ENCODE results near the gene AMMECR1. TPM values are rescaled to one million over a fixed set of nuclear protein-coding genes. Genes with fewer than 3 reads are reported as not detected.

The AMMECR1 gene
- total RNA-seq, 1 experiment from 2014 or later, result 15.0 TPM

DNA sequence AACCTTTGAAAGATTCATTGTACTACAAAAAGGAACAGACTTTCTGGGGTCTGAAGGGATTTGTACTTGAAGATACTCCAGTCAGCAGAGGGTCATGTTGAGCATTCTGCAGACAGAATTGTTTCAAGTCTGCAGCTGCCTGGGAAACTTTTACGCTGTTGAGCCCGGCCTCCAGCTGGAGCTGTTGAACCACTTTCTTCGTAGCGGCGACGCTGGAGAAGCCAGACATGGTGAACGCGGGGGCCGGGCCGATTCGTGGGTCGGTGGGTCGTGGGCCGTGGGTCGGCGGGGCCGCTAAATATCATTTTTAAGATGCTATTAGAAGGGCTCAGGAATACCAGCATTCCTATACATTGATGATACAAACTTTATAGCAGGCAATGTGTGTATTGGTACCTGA lies 28.8 kb upstream of the AMMECR1 start:
- no peaks in the 10 kb centered on the region for H3K9me3 ChIP-seq (ENCODE audit: control insufficient read depth, insufficient read depth, low read depth, low read length)
- no peak overlapping the region for H3K4me3 ChIP-seq (ENCODE audit: low read depth in 2 of 2, low read length in 2 of 2)
- H3K4me1 ChIP-seq (ENCODE audit: control insufficient read depth, insufficient read depth, low read length), result no peaks in the 10 kb centered on the region
- H3K27me3 ChIP-seq (ENCODE audit: control insufficient read depth, insufficient read depth, low read length), result no peaks in the 10 kb centered on the region; the same call in 1 of the 2 replicates
- no TSS peak for BruUV-seq (replicated peaks)
- no peaks in the 10 kb centered on the region for H3K36me3 ChIP-seq (ENCODE audit: control insufficient read depth, insufficient read depth, low read length)
- DNase-seq (ENCODE audit: low read depth, low spot score) (no peak), ATAC-seq (no peak)
- ChIA-PET CTCF (no interaction called here), POLR2A (no interaction called here)
- no peak overlapping the region for H3K27ac ChIP-seq (ENCODE audit: low read length)
- intact Hi-C loops (cut with micrococcal nuclease; ENCODE audit: unreplicated experiment) (no loop called here), in situ Hi-C loops (cut with HindIII; ENCODE audit: low pct_unique_long_range_greater_than_20kb, low sequenced_read_pairs) (no loop called here)
- TF ChIP-seq, protein P1, sequence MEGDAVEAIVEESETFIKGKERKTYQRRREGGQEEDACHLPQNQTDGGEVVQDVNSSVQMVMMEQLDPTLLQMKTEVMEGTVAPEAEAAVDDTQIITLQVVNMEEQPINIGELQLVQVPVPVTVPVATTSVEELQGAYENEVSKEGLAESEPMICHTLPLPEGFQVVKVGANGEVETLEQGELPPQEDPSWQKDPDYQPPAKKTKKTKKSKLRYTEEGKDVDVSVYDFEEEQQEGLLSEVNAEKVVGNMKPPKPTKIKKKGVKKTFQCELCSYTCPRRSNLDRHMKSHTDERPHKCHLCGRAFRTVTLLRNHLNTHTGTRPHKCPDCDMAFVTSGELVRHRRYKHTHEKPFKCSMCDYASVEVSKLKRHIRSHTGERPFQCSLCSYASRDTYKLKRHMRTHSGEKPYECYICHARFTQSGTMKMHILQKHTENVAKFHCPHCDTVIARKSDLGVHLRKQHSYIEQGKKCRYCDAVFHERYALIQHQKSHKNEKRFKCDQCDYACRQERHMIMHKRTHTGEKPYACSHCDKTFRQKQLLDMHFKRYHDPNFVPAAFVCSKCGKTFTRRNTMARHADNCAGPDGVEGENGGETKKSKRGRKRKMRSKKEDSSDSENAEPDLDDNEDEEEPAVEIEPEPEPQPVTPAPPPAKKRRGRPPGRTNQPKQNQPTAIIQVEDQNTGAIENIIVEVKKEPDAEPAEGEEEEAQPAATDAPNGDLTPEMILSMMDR (IDR thresholded peaks at IDR 0.05), result peak; percentile 12; the same call in 1 of the 2 replicates
- TF ChIP-seq POLR2AphosphoS5 (IDR thresholded peaks at IDR 0.05; ENCODE audit: low read depth, low read length), result no peak

DNA sequence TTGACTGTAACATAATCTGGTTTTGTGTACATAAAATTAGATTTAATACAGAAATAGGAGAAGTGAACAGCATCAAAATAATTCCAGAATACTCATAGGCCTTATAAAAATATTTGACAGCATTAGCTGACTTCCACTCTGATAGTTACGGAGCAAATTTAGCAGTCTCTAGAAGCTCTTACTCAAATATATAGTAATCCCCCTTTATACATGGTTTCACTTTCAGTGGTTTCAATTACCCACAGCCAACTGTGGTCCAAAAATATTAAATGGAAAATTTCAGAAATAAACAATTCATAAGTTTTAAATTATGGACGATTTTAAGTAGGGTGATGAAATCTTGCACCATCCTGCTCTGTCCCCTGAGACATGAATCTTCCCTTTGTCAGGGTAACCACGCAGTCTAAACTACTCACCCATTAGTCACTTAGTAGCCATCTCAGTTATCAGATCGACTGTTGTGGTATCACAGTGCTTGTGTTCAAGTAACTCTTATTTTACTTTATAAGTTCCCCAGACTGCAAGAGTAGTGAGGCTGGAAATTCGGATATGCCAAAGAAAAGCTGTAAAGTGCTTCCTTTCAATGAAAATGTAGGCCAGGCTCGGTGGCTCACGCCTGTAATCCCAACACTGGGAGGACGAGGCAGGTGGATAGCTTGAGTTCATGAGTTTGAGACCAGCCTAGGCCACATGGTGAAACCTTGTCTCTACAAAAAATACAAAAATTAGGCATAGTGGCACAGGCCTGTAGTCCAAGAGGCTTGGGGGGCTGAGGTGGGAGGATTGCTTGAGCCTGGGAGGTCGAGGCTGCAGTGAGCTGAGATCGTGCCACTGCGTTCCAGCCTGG lies 23.5 kb upstream of the AMMECR1 start:
- H3K4me1 ChIP-seq (ENCODE audit: control insufficient read depth, insufficient read depth, low read length), result no peaks in the 10 kb centered on the region
- in situ Hi-C loops (cut with HindIII; ENCODE audit: low pct_unique_long_range_greater_than_20kb, low sequenced_read_pairs) (no loop called here), intact Hi-C loops (cut with micrococcal nuclease; ENCODE audit: unreplicated experiment) (no loop called here)
- H3K36me3 ChIP-seq (ENCODE audit: control insufficient read depth, insufficient read depth, low read length), result no peaks in the 10 kb centered on the region
- no peaks in the 10 kb centered on the region for H3K27me3 ChIP-seq (ENCODE audit: control insufficient read depth, insufficient read depth, low read length)
- CTCF ChIA-PET, result no interaction called here
- no peak for ATAC-seq
- no peak overlapping the region for H3K4me3 ChIP-seq (ENCODE audit: low read depth in 2 of 2, low read length in 2 of 2)
- BruUV-seq (replicated peaks), result no TSS peak
- no peak overlapping the region; the same call in 1 of the 2 replicates for H3K27ac ChIP-seq (ENCODE audit: low read length)
- POLR2A ChIA-PET, result no interaction called here
- no peak for TF ChIP-seq POLR2AphosphoS5 (IDR thresholded peaks at IDR 0.05; ENCODE audit: low read depth, low read length)
- TF ChIP-seq REST (IDR thresholded peaks at IDR 0.05; ENCODE audit: insufficient read depth in 1 of 2, low read depth in 2 of 2, low read length in 1 of 2), result no peak
- TF ChIP-seq, protein P1 (IDR thresholded peaks at IDR 0.05), result no peak
- TF ChIP-seq SIN3A (IDR thresholded peaks at IDR 0.05; ENCODE audit: borderline replicate concordance, insufficient read depth, low read depth, low read length), result no peak
- no peak for TF ChIP-seq TCF7L2 (IDR thresholded peaks at IDR 0.05; ENCODE audit: low read depth, low read length)
- H3K9me3 ChIP-seq (ENCODE audit: control insufficient read depth, insufficient read depth, low read depth, low read length), result no peaks in the 10 kb centered on the region
- no peak for DNase-seq (ENCODE audit: low read depth, low spot score)

All from Panc1 (cell line).